SK-N-SH (cell line): ENCODE results near the gene FLOT1.

ENCODE experiments used
- EP300 ChIP-seq, 2 experiments: IDR thresholded peaks; 2 replicates each; pipeline versions ENCODE4 v1.4.0 to v1.6.1; 2012; ENCODE audit warnings: borderline replicate concordance in 1 of 2, low read depth in 1 of 2, low read length in 1 of 2
- FOXM1 ChIP-seq: IDR thresholded peaks from 2 replicates; pipeline ENCODE4 v1.4.0; 2012; ENCODE audit warnings: low read depth, mild to moderate bottlenecking
- MXI1 ChIP-seq: IDR thresholded peaks from 2 replicates; pipeline ENCODE4 v1.6.1; 2012; ENCODE audit warnings: mild to moderate bottlenecking, low read depth, low read length, improper control_type of control experiment
- NFIC ChIP-seq: IDR thresholded peaks from 2 replicates; pipeline ENCODE4 v1.4.0; 2012; ENCODE audit warnings: borderline replicate concordance
- POLR2AphosphoS5 ChIP-seq: IDR thresholded peaks from 2 replicates; pipeline ENCODE4 v1.6.1; 2012; ENCODE audit warnings: low read depth, low read length
- RXRA ChIP-seq: IDR thresholded peaks from 2 replicates; pipeline ENCODE4 v1.4.0; 2012; ENCODE audit warnings: low read depth, mild to moderate bottlenecking, borderline replicate concordance
- SMC3 ChIP-seq: IDR thresholded peaks from 2 replicates; pipeline ENCODE4 v1.6.1; 2012; ENCODE audit warnings: low read depth, low read length, improper control_type of control experiment
- TAF1 ChIP-seq: IDR thresholded peaks from 2 replicates; pipeline ENCODE4 v1.6.1; 2012; ENCODE audit warnings: low read depth, mild to moderate bottlenecking, low read length, moderate library complexity, borderline replicate concordance
- TF ChIP-seq, protein P1 (sequence below): IDR thresholded peaks from 2 replicates; pipeline ENCODE4 v1.4.0; 2012; ENCODE audit warnings: low read depth

DNA sequence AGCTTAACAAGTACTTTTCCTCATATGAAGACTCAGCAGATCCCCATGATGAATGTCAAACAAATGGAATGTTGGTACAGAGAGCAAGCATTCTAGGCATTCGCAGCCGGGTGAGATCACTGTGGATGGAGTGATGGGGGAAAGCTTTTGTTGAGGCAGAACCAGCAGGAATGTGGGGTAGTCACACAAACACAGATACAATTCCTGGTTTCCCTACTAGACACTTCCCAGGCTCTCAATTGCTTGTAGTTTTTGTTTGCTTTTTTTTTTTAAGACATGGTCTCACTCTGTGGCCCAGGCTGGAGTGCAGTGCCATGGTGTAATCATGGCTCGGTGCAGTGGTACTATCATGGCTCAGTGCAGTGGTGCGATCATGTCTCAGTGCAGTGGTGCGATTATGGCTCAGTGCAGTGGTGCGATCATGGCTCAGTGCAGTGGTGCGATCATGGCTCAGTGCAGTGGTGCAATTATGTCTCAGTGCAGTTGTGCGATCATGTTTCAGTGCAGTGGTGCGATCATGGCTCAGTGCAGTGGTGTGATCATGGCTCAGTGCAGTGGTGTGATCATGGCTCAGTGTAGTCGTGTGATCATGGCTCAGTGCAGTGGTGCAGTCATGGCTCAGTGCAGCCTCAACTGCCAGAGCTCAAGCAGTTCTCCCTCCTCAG, 17.2 kb upstream of the FLOT1 start:
- TF ChIP-seq POLR2AphosphoS5 (peak; percentile 64; the same call in 1 of the 2 replicates), EP300 (IDR thresholded peaks at IDR 0.05; ENCODE audit: borderline replicate concordance in 1 of 2, low read depth in 1 of 2, low read length in 1 of 2) (peak in 1 of 2 experiments; percentile 75; a peak in 1 of 4 replicates), RXRA (peak; percentile 27; the same call in 1 of the 2 replicates), SMC3 (no peak), FOXM1 (no peak), TAF1 (peak; percentile 25; the same call in 1 of the 2 replicates), NFIC (peak; percentile 38; the same call in 1 of the 2 replicates), MXI1 (no peak)
- TF ChIP-seq, protein P1, sequence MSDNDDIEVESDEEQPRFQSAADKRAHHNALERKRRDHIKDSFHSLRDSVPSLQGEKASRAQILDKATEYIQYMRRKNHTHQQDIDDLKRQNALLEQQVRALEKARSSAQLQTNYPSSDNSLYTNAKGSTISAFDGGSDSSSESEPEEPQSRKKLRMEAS: no peak
